Activated CD4-positive, alpha-beta T cell treated with anti-CD3 and anti-CD28 coated beads for 48 hours (primary cell): ENCODE results near the gene ARHGAP24.

Experiments used
- DNase-seq: peaks from one replicate; pipeline ENCODE4 v3.0.0-alpha.2; 2020

Gene ARHGAP24

GRCh38 chr4:85474818-85475630 lies at the start of gene ARHGAP24:
ARHGAP24 (plus strand) TSS chr4:85475150.
- peak; percentile 37 for DNase-seq

- DNase-seq = no peak
These were observed 48.6 kb upstream of the ARHGAP24 start for GRCh38 chr4:85426366-85426765.

GRCh38 chr4:85427123-85427522 lies 47.8 kb upstream of the ARHGAP24 start:
- DNase-seq = no peak

GRCh38 chr4:85430226-85430625 lies 44.7 kb upstream of the ARHGAP24 start:
- no peak for DNase-seq

- no peak for DNase-seq
These were observed 44.3 kb upstream of the ARHGAP24 start for GRCh38 chr4:85430697-85431096.

GRCh38 chr4:85431156-85431555 lies 43.8 kb upstream of the ARHGAP24 start:
- no peak for DNase-seq

GRCh38 chr4:85431881-85432485 lies 43.0 kb upstream of the ARHGAP24 start:
- DNase-seq = no peak

GRCh38 chr4:85445050-85445639 lies 29.8 kb upstream of the ARHGAP24 start:
- DNase-seq = no peak

GRCh38 chr4:85446141-85446861 lies 28.6 kb upstream of the ARHGAP24 start:
- DNase-seq = no peak

- DNase-seq = no peak
These were observed 25.8 kb upstream of the ARHGAP24 start for GRCh38 chr4:85448906-85449890.

GRCh38 chr4:85452058-85452731 lies 22.8 kb upstream of the ARHGAP24 start:
- no peak for DNase-seq

- DNase-seq = no peak
These were observed 19.0 kb upstream of the ARHGAP24 start for GRCh38 chr4:85455942-85456341.

GRCh38 chr4:85457752-85458467 lies 17.0 kb upstream of the ARHGAP24 start:
- DNase-seq = no peak

- no peak for DNase-seq
These were observed 15.2 kb upstream of the ARHGAP24 start for GRCh38 chr4:85459736-85460135.

GRCh38 chr4:85474356-85474755 lies 594 bp upstream of the ARHGAP24 start:
- no peak for DNase-seq

GRCh38 chr4:85475631-85476233 lies 782 bp downstream of the ARHGAP24 start:
- DNase-seq = no peak

- DNase-seq = no peak
These were observed 1.4 kb downstream of the ARHGAP24 start for GRCh38 chr4:85476381-85476780.

- DNase-seq = no peak
These were observed 2.6 kb downstream of the ARHGAP24 start for GRCh38 chr4:85477534-85477933.

GRCh38 chr4:85478576-85478975 lies 3.6 kb downstream of the ARHGAP24 start:
- no peak for DNase-seq

- DNase-seq = no peak
These were observed 7.2 kb downstream of the ARHGAP24 start for GRCh38 chr4:85482010-85482738.
